ENCODE measurements around the gene DPP6. TPM values are rescaled to one million over a fixed set of nuclear protein-coding genes. Genes with fewer than 3 reads are reported as not detected.

DPP6 gene
- total RNA-seq, 1 donor from 2014 or later: 0.48 TPM

DNA sequence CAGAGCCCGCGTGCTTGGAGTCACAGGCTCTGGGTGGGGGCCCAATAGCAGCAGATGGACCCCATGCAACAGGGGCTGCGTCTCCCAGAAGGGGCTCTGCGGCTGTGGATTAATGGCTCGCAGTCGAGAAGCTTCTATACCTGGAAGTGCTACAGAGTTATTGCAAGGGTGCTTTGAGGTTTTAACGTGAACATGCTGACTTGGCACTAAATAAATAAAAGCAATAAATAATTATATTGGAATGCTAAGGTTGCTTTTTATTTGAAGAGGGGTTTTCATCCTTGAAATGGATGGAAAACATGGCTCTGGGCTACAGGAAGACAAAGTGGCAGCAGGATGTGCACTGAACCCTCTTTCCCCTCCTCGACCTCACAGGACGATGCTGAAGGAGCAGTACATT lies 828.3 kb downstream of the DPP6 start:
- peaks cover 2% of the 10 kb centered on the region for H3K27me3 ChIP-seq (ENCODE audit: insufficient read depth, low read length)
- H3K27ac ChIP-seq (ENCODE audit: low read depth, low read length): no peak overlapping the region
- peaks cover 35% of the 10 kb centered on the region for H3K27me3 Mint-ChIP-seq (ENCODE audit: low read depth, unreplicated experiment)
- H4K20me1 ChIP-seq (ENCODE audit: insufficient read depth, low read length): no peaks in the 10 kb centered on the region
- no peaks in the 10 kb centered on the region for H3K79me2 ChIP-seq (ENCODE audit: insufficient read depth, low read length)
- FAIRE-seq (no peak), DNase-seq (ENCODE audit: low read depth) (no peak)
- no peaks in the 10 kb centered on the region for H3K36me3 ChIP-seq (ENCODE audit: insufficient read depth, low read length)
- no peak overlapping the region for H3K9ac ChIP-seq (ENCODE audit: low read length)
- H3K4me3 ChIP-seq (ENCODE audit: insufficient read depth, low read depth, low read length): no peak overlapping the region
- H3K4me1 Mint-ChIP-seq (ENCODE audit: low read depth, unreplicated experiment): no peaks in the 10 kb centered on the region
- no peak overlapping the region for H3K4me3 Mint-ChIP-seq (ENCODE audit: unreplicated experiment)
- H3K4me1 ChIP-seq (ENCODE audit: insufficient read depth, low read length): no peaks in the 10 kb centered on the region
- H3K9me3 ChIP-seq (ENCODE audit: insufficient read depth, low read depth, low read length): peaks cover 25% of the 10 kb centered on the region
- peaks cover 1% of the 10 kb centered on the region for H3K36me3 Mint-ChIP-seq (ENCODE audit: low read depth, unreplicated experiment)
- H2AFZ ChIP-seq (ENCODE audit: low read depth, low read length): no peak overlapping the region
- no peak overlapping the region for H3K4me2 ChIP-seq (ENCODE audit: low read length)
- no peak for TF ChIP-seq EZH2 (IDR thresholded peaks at IDR 0.05; ENCODE audit: insufficient read depth, low read length)
- TF ChIP-seq, protein P1, sequence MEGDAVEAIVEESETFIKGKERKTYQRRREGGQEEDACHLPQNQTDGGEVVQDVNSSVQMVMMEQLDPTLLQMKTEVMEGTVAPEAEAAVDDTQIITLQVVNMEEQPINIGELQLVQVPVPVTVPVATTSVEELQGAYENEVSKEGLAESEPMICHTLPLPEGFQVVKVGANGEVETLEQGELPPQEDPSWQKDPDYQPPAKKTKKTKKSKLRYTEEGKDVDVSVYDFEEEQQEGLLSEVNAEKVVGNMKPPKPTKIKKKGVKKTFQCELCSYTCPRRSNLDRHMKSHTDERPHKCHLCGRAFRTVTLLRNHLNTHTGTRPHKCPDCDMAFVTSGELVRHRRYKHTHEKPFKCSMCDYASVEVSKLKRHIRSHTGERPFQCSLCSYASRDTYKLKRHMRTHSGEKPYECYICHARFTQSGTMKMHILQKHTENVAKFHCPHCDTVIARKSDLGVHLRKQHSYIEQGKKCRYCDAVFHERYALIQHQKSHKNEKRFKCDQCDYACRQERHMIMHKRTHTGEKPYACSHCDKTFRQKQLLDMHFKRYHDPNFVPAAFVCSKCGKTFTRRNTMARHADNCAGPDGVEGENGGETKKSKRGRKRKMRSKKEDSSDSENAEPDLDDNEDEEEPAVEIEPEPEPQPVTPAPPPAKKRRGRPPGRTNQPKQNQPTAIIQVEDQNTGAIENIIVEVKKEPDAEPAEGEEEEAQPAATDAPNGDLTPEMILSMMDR (IDR thresholded peaks at IDR 0.05; ENCODE audit: insufficient read depth, low read depth, low read length): no peak
- H3K9me3 Mint-ChIP-seq (ENCODE audit: unreplicated experiment): peaks cover 2% of the 10 kb centered on the region
- no peak overlapping the region for H3K27ac Mint-ChIP-seq (ENCODE audit: unreplicated experiment)

GRCh38 chr7:154881026-154881425 lies 828.8 kb downstream of the DPP6 start:
- TF ChIP-seq EZH2 (IDR thresholded peaks at IDR 0.05; ENCODE audit: insufficient read depth, low read length): no peak
- TF ChIP-seq, protein P1 (IDR thresholded peaks at IDR 0.05; ENCODE audit: insufficient read depth, low read depth, low read length): no peak
- no peaks in the 10 kb centered on the region for H3K4me1 Mint-ChIP-seq (ENCODE audit: low read depth, unreplicated experiment)
- no peak overlapping the region for H3K4me3 Mint-ChIP-seq (ENCODE audit: unreplicated experiment)
- peaks cover 2% of the 10 kb centered on the region for H3K9me3 Mint-ChIP-seq (ENCODE audit: unreplicated experiment)
- H3K36me3 Mint-ChIP-seq (ENCODE audit: low read depth, unreplicated experiment): peaks cover 1% of the 10 kb centered on the region
- H3K27ac Mint-ChIP-seq (ENCODE audit: unreplicated experiment): no peak overlapping the region
- Histone ChIP-seq H3K4me2 (ENCODE audit: low read length) (no peak overlapping the region), H3K27me3 (ENCODE audit: insufficient read depth, low read length) (peaks cover 2% of the 10 kb centered on the region), H2AFZ (ENCODE audit: low read depth, low read length) (no peak overlapping the region), H3K27ac (ENCODE audit: low read depth, low read length) (no peak overlapping the region), H3K9ac (ENCODE audit: low read length) (no peak overlapping the region), H3K4me3 (ENCODE audit: insufficient read depth, low read depth, low read length) (no peak overlapping the region), H3K9me3 (ENCODE audit: insufficient read depth, low read depth, low read length) (peaks cover 25% of the 10 kb centered on the region), H3K36me3 (ENCODE audit: insufficient read depth, low read length) (no peaks in the 10 kb centered on the region), H3K4me1 (ENCODE audit: insufficient read depth, low read length) (no peaks in the 10 kb centered on the region), H4K20me1 (ENCODE audit: insufficient read depth, low read length) (no peaks in the 10 kb centered on the region), H3K79me2 (ENCODE audit: insufficient read depth, low read length) (no peaks in the 10 kb centered on the region)
- FAIRE-seq (no peak), DNase-seq (ENCODE audit: low read depth) (no peak)
- H3K27me3 Mint-ChIP-seq (ENCODE audit: low read depth, unreplicated experiment): peaks cover 34% of the 10 kb centered on the region

DNA sequence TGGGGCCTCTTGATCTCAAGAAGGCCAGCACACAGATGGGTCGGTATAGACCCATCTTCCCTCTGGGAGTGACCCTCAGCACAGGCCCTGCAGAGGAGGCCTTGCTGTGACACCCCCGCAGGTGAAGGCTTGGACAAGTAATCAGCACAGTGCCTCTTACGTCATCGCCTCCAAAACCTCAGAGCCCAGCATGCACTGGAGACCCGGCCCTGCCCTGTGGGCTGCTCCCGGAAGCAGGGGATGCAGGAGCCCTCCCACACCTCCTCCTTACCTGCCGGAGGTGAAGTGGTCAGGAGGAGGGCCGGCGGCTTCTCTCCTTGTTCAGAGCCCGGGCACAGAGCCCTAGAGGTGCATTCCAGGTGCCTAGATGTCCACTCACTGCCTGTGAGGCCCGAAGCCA lies 829.3 kb downstream of the DPP6 start:
- Histone ChIP-seq H3K4me3 (ENCODE audit: insufficient read depth, low read depth, low read length) (no peak overlapping the region), H2AFZ (ENCODE audit: low read depth, low read length) (no peak overlapping the region), H3K9me3 (ENCODE audit: insufficient read depth, low read depth, low read length) (peaks cover 25% of the 10 kb centered on the region), H3K9ac (ENCODE audit: low read length) (no peak overlapping the region), H3K36me3 (ENCODE audit: insufficient read depth, low read length) (no peaks in the 10 kb centered on the region), H3K4me1 (ENCODE audit: insufficient read depth, low read length) (no peaks in the 10 kb centered on the region), H3K27ac (ENCODE audit: low read depth, low read length) (no peak overlapping the region), H3K27me3 (ENCODE audit: insufficient read depth, low read length) (peaks cover 2% of the 10 kb centered on the region), H4K20me1 (ENCODE audit: insufficient read depth, low read length) (no peaks in the 10 kb centered on the region), H3K79me2 (ENCODE audit: insufficient read depth, low read length) (no peaks in the 10 kb centered on the region), H3K4me2 (ENCODE audit: low read length) (no peak overlapping the region)
- Mint-ChIP-seq H3K4me1 (ENCODE audit: low read depth, unreplicated experiment) (no peaks in the 10 kb centered on the region), H3K4me3 (ENCODE audit: unreplicated experiment) (no peak overlapping the region), H3K27me3 (ENCODE audit: low read depth, unreplicated experiment) (peaks cover 30% of the 10 kb centered on the region), H3K36me3 (ENCODE audit: low read depth, unreplicated experiment) (peaks cover 1% of the 10 kb centered on the region), H3K9me3 (ENCODE audit: unreplicated experiment) (peaks cover 2% of the 10 kb centered on the region), H3K27ac (ENCODE audit: unreplicated experiment) (no peak overlapping the region)
- DNase-seq (ENCODE audit: low read depth) (no peak), FAIRE-seq (no peak)
- TF ChIP-seq EZH2 (IDR thresholded peaks at IDR 0.05; ENCODE audit: insufficient read depth, low read length): no peak
- TF ChIP-seq, protein P1 (IDR thresholded peaks at IDR 0.05; ENCODE audit: insufficient read depth, low read depth, low read length): no peak
